ENCODE measurements around the gene CYP27A1.

The CYP27A1 gene

GRCh38 chr2:218792433-218792832 lies 10.5 kb downstream of the CYP27A1 start:
- ChIA-PET POLR2A (ENCODE audit: low non-redundant PET) (no interaction called here), CTCF (no interaction called here)
- no peak for TF ChIP-seq CTCF (conservative IDR thresholded peaks at IDR 0.05; ENCODE audit: low read depth)
- DNase-seq (ENCODE audit: low spot score) = no peak
- H3K27ac ChIP-seq = no peak overlapping the region

- H3K27ac ChIP-seq = no peak overlapping the region
- no peak for TF ChIP-seq CTCF (conservative IDR thresholded peaks at IDR 0.05; ENCODE audit: low read depth)
- CTCF ChIA-PET = interaction anchor here (0.6 kb wide), 1 partner anchor 56 kb away, joined by 4 read pairs; no protein-coding TSS in a partner anchor
- no peak for DNase-seq (ENCODE audit: low spot score)
- POLR2A ChIA-PET (ENCODE audit: low non-redundant PET) = no interaction called here
Observed at GRCh38 chr2:218796691-218797090, 14.7 kb downstream of the CYP27A1 start.

GRCh38 chr2:218798767-218799504 lies 17.0 kb downstream of the CYP27A1 start:
- H3K27ac ChIP-seq = no peak overlapping the region
- no peak for TF ChIP-seq CTCF (conservative IDR thresholded peaks at IDR 0.05; ENCODE audit: low read depth)
- CTCF ChIA-PET = no interaction called here
- DNase-seq (ENCODE audit: low spot score) = no peak
- POLR2A ChIA-PET (ENCODE audit: low non-redundant PET) = no interaction called here

- DNase-seq (ENCODE audit: low spot score) = no peak
- TF ChIP-seq CTCF (conservative IDR thresholded peaks at IDR 0.05; ENCODE audit: low read depth) = no peak
- H3K27ac ChIP-seq = no peak overlapping the region
- CTCF ChIA-PET = interaction anchor here (0.7 kb wide), 1 partner anchor 46 kb away, joined by 3 read pairs; no protein-coding TSS in a partner anchor
- POLR2A ChIA-PET (ENCODE audit: low non-redundant PET) = no interaction called here
Observed at GRCh38 chr2:218799990-218800389, 18.0 kb downstream of the CYP27A1 start.

- TF ChIP-seq CTCF (conservative IDR thresholded peaks at IDR 0.05; ENCODE audit: low read depth) = no peak
- no peak for DNase-seq (ENCODE audit: low spot score)
- H3K27ac ChIP-seq = no peak overlapping the region
- POLR2A ChIA-PET (ENCODE audit: low non-redundant PET) = no interaction called here
- CTCF ChIA-PET = no interaction called here
Observed at GRCh38 chr2:218802386-218802994, 20.5 kb downstream of the CYP27A1 start.

- no peak for TF ChIP-seq CTCF (conservative IDR thresholded peaks at IDR 0.05; ENCODE audit: low read depth)
- CTCF ChIA-PET = no interaction called here
- no peak overlapping the region for H3K27ac ChIP-seq
- DNase-seq (ENCODE audit: low spot score) = no peak
- POLR2A ChIA-PET (ENCODE audit: low non-redundant PET) = no interaction called here
Observed at GRCh38 chr2:218804817-218805216, 22.9 kb downstream of the CYP27A1 start.
